ENCODE results near the gene LGI4.

DNA sequence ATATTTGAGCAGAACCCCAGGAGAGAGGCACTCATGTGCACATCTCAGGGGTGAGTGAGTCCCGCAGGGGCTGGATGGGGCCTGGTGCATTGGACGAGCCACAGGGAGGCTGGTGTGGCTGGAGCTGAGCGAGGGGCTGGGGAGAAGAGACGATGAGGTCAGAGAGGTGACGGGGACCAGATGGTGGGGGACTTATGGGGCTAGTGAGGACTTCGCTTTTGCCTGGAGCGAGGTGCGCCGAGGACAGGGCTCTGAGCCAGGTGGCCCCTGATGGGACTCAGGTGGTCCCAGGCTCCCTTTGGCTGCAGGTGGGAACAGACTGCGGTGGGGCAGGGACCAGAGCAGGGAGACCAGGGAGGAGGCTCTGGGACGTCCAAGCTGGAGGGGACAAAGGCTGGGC is 26.1 kb downstream of the LGI4 start:
- TF ChIP-seq, protein P1, sequence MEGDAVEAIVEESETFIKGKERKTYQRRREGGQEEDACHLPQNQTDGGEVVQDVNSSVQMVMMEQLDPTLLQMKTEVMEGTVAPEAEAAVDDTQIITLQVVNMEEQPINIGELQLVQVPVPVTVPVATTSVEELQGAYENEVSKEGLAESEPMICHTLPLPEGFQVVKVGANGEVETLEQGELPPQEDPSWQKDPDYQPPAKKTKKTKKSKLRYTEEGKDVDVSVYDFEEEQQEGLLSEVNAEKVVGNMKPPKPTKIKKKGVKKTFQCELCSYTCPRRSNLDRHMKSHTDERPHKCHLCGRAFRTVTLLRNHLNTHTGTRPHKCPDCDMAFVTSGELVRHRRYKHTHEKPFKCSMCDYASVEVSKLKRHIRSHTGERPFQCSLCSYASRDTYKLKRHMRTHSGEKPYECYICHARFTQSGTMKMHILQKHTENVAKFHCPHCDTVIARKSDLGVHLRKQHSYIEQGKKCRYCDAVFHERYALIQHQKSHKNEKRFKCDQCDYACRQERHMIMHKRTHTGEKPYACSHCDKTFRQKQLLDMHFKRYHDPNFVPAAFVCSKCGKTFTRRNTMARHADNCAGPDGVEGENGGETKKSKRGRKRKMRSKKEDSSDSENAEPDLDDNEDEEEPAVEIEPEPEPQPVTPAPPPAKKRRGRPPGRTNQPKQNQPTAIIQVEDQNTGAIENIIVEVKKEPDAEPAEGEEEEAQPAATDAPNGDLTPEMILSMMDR (conservative IDR thresholded peaks at IDR 0.05 in 1 of 2, IDR thresholded peaks at IDR 0.05 in 1 of 2; ENCODE audit: low read depth in 1 of 2, low read length in 2 of 2), result no peak
- TF ChIP-seq EZH2 (IDR thresholded peaks at IDR 0.05; ENCODE audit: low read length, missing control alignments), result no peak
